NCI-H774 (cell line): ENCODE data around the gene RNF167.
A peak's percentile ranks its signal among the peaks of the same experiment; 100 is the strongest.
"Not testable (repeated sequence)": the region's sequence is repeated elsewhere in the genome, so short reads cannot be mapped to it uniquely, and the experiment has no call there.

ENCODE experiments used
- DNase-seq: peaks from one replicate; lab custom pipeline; 2025; lab: John Stamatoyannopoulos, UW

Gene RNF167

GRCh38 chr17:4902540-4902939 is 37.5 kb upstream of the RNF167 start:
- DNase-seq: no peak

GRCh38 chr17:4903051-4903818 is 36.8 kb upstream of the RNF167 start, which contains the start of gene CHRNE:
Gene CHRNE (minus strand): TSS chr17:4903098. CDS start chr17:4903063, 35 bp downstream.
- peak; percentile 15 for DNase-seq

DNA sequence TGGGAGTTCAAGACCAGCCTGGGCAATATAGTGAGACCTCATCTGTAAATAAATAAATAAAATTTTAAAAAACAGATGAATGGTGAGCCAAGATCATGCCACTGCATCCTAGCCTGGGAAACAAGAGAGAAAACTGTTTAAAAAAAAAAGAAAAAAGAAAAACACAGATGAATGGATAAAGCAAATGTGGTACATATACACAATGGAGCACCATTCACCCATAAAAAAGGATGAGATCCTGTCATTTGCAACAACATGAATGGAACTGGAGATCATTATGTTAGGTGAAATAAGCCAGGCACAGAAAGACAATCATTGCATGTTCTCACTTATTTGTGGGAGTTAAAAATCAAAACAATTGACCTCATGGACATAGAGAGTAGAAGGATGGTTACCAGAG is 33.4 kb upstream of the RNF167 start:
- not testable (repeated sequence) for DNase-seq

- DNase-seq: no peak
Measured at GRCh38 chr17:4908301-4908700, 31.8 kb upstream of the RNF167 start.

- peak; percentile 53 for DNase-seq
Measured at GRCh38 chr17:4908711-4909496, 31.2 kb upstream of the RNF167 start.

DNA sequence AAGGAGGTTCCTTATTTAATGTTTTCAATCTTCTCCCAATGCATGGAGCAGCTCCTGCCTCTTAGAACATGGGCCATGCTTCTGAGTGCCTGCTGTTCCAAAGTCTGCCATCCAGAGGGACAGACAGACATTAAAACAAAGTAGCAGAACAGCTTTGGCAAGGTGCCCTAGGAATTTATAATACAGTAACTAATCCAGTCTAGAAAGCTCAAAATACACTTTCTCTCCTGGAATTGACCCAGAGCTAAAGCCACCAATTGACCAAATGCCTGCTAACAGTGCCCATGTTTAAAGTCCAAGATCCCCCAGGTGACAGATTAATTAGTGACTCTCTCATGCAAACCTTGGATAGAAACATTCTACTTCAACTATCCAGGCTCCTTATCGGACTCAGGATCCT is 26.1 kb upstream of the RNF167 start:
- no peak for DNase-seq

GRCh38 chr17:4914551-4914950 is 25.5 kb upstream of the RNF167 start:
- DNase-seq: not testable (repeated sequence)

- DNase-seq: no peak
Measured at GRCh38 chr17:4919511-4920047, 20.5 kb upstream of the RNF167 start.

GRCh38 chr17:4920351-4921048 is 19.6 kb upstream of the RNF167 start:
- no peak for DNase-seq

GRCh38 chr17:4921320-4921719 is 18.7 kb upstream of the RNF167 start:
- DNase-seq: no peak

- not testable (repeated sequence) for DNase-seq
Measured at GRCh38 chr17:4926577-4927335, 13.3 kb upstream of the RNF167 start.

- DNase-seq: no peak
Measured at GRCh38 chr17:4928881-4929280, 11.2 kb upstream of the RNF167 start.

- no peak for DNase-seq
Measured at GRCh38 chr17:4931963-4932362, 8.1 kb upstream of the RNF167 start, which contains the start of gene GP1BA. Gene GP1BA (plus strand): TSS chr17:4932277. CDS start chr17:4932605, 328 bp downstream.

DNA sequence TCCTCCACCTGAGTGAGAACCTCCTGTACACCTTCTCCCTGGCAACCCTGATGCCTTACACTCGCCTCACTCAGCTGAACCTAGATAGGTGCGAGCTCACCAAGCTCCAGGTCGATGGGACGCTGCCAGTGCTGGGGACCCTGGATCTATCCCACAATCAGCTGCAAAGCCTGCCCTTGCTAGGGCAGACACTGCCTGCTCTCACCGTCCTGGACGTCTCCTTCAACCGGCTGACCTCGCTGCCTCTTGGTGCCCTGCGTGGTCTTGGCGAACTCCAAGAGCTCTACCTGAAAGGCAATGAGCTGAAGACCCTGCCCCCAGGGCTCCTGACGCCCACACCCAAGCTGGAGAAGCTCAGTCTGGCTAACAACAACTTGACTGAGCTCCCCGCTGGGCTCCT is 7.3 kb upstream of the RNF167 start:
- DNase-seq: no peak

DNA sequence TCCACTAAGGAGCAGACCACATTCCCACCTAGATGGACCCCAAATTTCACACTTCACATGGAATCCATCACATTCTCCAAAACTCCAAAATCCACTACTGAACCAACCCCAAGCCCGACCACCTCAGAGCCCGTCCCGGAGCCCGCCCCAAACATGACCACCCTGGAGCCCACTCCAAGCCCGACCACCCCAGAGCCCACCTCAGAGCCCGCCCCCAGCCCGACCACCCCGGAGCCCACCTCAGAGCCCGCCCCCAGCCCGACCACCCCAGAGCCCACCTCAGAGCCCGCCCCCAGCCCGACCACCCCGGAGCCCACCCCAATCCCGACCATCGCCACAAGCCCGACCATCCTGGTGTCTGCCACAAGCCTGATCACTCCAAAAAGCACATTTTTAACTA is 6.4 kb upstream of the RNF167 start:
- no peak for DNase-seq

DNA sequence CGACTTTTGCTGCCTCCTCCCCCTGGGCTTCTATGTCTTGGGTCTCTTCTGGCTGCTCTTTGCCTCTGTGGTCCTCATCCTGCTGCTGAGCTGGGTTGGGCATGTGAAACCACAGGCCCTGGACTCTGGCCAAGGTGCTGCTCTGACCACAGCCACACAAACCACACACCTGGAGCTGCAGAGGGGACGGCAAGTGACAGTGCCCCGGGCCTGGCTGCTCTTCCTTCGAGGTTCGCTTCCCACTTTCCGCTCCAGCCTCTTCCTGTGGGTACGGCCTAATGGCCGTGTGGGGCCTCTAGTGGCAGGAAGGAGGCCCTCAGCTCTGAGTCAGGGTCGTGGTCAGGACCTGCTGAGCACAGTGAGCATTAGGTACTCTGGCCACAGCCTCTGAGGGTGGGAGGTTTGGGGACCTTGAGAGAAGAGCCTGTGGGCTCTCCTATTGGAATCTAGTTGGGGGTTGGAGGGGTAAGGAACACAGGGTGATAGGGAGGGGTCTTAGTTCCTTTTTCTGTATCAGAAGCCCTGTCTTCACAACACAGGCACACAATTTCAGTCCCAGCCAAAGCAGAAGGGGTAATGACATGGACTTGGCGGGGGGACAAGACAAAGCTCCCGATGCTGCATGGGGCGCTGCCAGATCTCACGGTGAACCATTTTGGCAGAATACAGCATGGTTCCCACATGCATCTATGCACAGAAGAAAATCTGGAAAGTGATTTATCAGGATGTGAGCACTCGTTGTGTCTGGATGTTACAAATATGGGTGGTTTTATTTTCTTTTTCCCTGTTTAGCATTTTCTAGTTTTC is 5.7 kb upstream of the RNF167 start:
- no peak for DNase-seq

DNA sequence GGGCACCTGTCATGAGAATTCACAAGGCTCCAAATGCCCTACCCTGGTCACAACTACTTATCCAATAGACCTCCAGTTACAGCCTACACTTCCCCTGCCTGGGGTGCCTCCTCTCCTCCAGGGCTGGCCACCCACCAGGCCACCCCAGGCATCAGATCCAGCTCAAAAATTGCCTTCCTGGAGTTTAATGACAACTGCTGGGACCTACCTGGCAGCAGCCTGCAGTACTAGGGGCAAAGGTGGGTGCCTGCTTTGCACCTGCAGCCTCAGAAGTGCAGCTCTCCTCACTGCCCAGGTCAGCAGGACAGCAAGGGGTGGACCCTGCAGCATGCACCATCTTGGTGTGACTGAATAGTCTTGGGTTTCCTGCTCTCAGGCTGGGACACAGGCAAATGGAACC is 4.4 kb upstream of the RNF167 start:
- no peak for DNase-seq

- no peak for DNase-seq
Measured at GRCh38 chr17:4936436-4936835, 3.6 kb upstream of the RNF167 start.

DNA sequence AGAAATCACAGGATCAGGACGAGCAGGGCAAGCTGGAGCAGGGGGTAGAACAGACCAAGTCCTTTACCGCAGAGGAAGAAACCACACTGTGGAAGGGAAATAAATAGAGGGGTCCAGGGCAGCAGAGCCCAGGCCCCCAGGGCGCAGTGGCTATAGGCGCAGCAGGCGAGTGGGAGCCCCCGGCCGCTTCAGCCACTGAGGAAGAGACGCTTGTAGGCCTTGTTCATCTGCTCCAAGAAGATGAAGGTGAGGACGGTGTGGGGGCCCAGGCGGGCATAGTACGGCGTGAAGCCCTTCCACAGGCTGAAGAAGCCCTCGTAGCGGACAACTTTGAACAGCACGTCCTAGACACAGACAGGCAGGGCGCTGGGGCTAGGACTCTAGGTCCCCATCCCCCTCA is 2.5 kb upstream of the RNF167 start:
- DNase-seq: no peak

- DNase-seq: no peak
Measured at GRCh38 chr17:4938069-4938491, 2.0 kb upstream of the RNF167 start.
